Pancreas (tissue), 10 donors: ENCODE results near the gene GMDS. TPM values are rescaled to one million over a fixed set of nuclear protein-coding genes. Genes with fewer than 3 reads are reported as not detected.

ENCODE experiments used
- ATAC-seq, 4 donors: fragments of 200-7000 bp; cut with Tn5 transposase; one replicate each; pipeline versions ENCODE4 v1.8.0 to v1.9.1; 2020; ENCODE audit warnings: mild to moderate bottlenecking in 4 of 4, moderate library complexity in 4 of 4
- DNase-seq, 6 donors: peaks; one replicate each; pipeline ENCODE4 v3.0.0-alpha.2; 2020
- FAIRE-seq: peaks from 2 replicates; lab custom pipeline; 2012; peaks lifted over from hg19 to GRCh38; lab: Jason Lieb, UNC
- H3K27ac ChIP-seq, 4 donors: fragments of 200-600 bp; sonication (generic); 1 replicate in 3 of 4; 2 replicates in 1 of 4; pipeline versions ENCODE4 v1.5.0 to v1.8.0; 2020
- H3K27me3 ChIP-seq, 4 donors: fragments of 200-600 bp; one replicate each; pipeline ENCODE4 v1.8.0; 2021
- H3K36me3 ChIP-seq, 3 donors: fragments of 200-600 bp; sonication (generic) in 1 of 3; one replicate each; pipeline versions ENCODE4 v1.5.0 to v1.8.0; 2020 to 2021
- H3K4me1 ChIP-seq, 3 donors: fragments of 200-600 bp; one replicate each; pipeline ENCODE4 v1.8.0; 2021
- H3K4me3 ChIP-seq, 4 donors: fragments of 200-600 bp; sonication (generic) in 2 of 4; one replicate each; pipeline versions ENCODE4 v1.5.0 to v1.8.0; 2020 to 2021
- H3K9me3 ChIP-seq, 4 donors: fragments of 200-600 bp; one replicate each; pipeline ENCODE4 v1.8.0; 2021
- CTCF ChIP-seq, 4 donors: fragments of 200-600 bp; sonication (generic) in 3 of 4; IDR thresholded peaks; one replicate each; pipeline versions ENCODE4 v1.5.0 to v1.8.0; 2021; ENCODE audit warnings: antibody characterized with exemption in 4 of 4
- WGBS, 2 donors: extraction: QIAGEN DNeasy Blood & Tissue Kit; methylation state at CpG; one replicate each; pipeline ENCODE4 v1.1.7; 2013; 5-methylcytosine and 5-hydroxymethylcytosine counted together
- intact Hi-C, 3 donors: fragments of 100-400 bp; cut with DNase I; formaldehyde crosslinking; loops; one replicate each; pipeline versions ENCODE4 v1.11.1 to v1.14.2; 2022
- polyA plus RNA-seq, 2 donors: library from polyadenylated mRNA; stranded (reverse); fragments of 200-250 nt; gene quantifications; one replicate each; pipeline ENCODE4 v1.2.3, GENCODE V29; 2013
- total RNA-seq, 6 donors: library from RNA; stranded (reverse); fragmentation: NEBNext Ultra II Directional in 4 of 6; extraction: Animal tissue kit (Norgen Biotek cat#: 25700) in 4 of 6; gene quantifications; one replicate each; pipeline versions ENCODE4 v1.2.1 to v1.2.4, GENCODE V29; 2021 to 2023
- donor health status: healthy with polysubstance abuse.
- donor health status: DM: no; HTN: no; CAD: no; lungs with moderate emphysema.
- donor health status: DM: no; HTN: no; CAD: no.
- donor health status: control.
- donor health status: control.
- donor health status: Bipolar disorder and iron deficiency.
- donor health status: DM: yes; HTN: yes; CAD: no.
- donor health status: DM: no; HTN: no; CAD: no.
- donor health status: DM: no; HTN: no; CAD: no.
- donor health status: DM: yes; HTN: yes; CAD: no.

GMDS gene
- total and polyA plus RNA-seq, 8 donors: 7.6 to 40.8 (median 26.5) TPM

DNA sequence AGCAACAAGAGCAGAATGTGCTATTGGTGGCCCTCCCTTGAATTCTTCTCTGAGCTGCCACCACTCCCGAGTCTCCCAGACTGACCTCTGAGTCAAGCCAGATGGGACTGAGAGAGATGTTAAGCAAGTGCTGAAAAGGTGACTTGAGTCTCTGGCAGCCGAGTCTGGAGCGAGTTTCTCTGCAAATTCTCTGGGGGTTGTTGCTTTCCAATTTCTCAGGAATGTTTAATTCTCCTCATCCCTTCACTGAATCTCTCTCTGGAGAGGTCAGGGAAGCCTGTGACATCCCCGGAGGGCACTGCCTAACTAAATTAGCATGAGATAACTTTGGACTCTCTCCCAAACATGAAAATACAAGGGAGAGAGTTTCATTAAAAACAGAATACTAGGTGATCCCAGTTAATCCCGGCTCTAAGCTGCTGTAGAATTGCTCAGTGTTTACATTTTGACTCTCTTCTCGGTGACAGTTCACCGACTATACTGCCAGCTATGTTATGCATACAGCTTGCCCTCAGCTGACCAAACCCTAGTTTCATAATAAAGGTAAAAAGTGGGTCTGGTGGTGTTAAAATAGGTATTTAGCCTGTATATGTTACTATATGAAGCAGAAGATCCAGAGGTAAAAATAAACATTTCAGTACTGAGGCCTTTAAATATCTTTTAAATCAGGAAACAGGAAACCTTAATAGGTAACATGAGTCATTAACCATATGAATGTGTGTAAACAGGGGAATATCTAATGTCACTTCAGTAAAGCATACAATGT lies 477.7 kb downstream of the GMDS start:
- intact Hi-C loops: no loop called here
- Histone ChIP-seq H3K4me1 (peaks cover 4 to 24% (median 19%) of the 10 kb centered on the region in 3 donors), H3K9me3 (no peaks in the 10 kb centered on the region), H3K27me3 (no peaks in the 10 kb centered on the region), H3K36me3 (no peaks in the 10 kb centered on the region), H3K27ac (no peak overlapping the region), H3K4me3 (no peak overlapping the region)
- peak; percentile 38 to 54 (median 49) for ATAC-seq
- no peak for FAIRE-seq
- DNase-seq: no peak
- 63 to 72% methylated on average over 7 of the region's 7 CpGs for whole genome bisulfite sequencing, 2 donors
- TF ChIP-seq CTCF (IDR thresholded peaks at IDR 0.05): no peak

DNA sequence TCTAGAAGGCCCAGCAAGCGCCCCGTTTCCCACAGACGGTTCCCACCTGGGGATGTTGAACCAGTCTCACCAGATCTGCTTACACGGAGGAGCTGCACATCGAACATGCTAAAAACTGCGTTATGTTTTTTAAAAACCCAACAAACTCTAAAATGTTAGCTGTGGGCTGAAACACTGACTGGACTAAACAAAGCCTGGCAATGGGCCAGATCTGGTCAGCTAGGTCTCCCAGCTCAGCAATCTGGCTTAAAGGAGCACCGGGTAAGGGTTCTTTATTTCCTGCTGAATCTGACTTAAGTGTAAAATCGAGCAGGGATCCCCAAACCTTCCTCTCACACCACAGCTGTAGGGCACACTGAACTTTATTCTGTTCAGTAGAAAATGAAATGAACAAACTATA lies 478.8 kb downstream of the GMDS start:
- H3K9me3 ChIP-seq: no peaks in the 10 kb centered on the region
- TF ChIP-seq CTCF (IDR thresholded peaks at IDR 0.05): no peak
- H3K27me3 ChIP-seq: no peaks in the 10 kb centered on the region
- ATAC-seq: peak in 3 of 4 donors; percentile 23 to 43 (median 27)
- intact Hi-C loops: no loop called here
- no peaks in the 10 kb centered on the region for H3K36me3 ChIP-seq
- H3K4me1 ChIP-seq: peaks cover 4 to 24% (median 19%) of the 10 kb centered on the region in 3 donors
- WGBS, 2 donors: 64% methylated on average over 8 of the region's 8 CpGs
- H3K4me3 ChIP-seq: no peak overlapping the region
- H3K27ac ChIP-seq: no peak overlapping the region
- FAIRE-seq: no peak
- peak in 2 of 6 donors; percentile 39 to 60 for DNase-seq

DNA sequence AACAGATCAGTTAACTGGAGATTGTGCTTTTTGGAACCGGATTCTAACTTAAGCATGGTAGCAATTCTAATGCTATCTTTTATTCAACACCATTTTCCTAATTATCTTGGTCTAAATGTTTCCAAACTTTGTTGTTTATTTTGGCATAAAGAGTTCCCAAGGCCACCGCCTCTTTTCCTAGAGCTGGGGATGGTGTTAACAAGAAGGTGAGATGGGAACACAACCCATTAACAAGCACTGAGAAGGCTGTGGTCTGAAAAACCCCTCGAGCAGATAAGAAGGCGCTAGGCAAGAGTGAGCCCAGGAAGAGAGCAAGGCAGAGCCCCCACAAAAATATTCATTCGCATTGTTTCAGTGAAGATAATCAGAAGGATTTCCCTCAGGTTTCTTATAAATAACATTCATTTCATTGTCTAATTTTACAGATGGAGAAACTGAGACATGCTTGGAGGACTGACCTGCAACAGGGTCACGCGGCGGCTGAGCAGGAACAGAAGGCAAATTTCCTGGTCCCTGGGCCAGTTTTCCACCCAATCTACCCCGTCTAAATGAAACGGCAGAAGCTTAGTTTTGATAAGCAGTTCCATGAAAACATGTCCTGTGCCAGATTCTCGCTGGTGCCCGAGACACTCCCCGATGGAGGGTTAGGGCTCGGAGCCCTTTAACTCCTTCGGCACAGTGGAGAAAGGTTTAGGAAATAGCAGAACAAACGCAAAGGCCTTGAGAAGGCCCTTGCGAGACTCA lies 480.1 kb downstream of the GMDS start:
- Histone ChIP-seq H3K36me3 (no peaks in the 10 kb centered on the region), H3K4me3 (no peak overlapping the region), H3K27ac (no peak overlapping the region), H3K27me3 (no peaks in the 10 kb centered on the region), H3K9me3 (no peaks in the 10 kb centered on the region), H3K4me1 (peaks cover 4 to 24% (median 24%) of the 10 kb centered on the region in 3 donors)
- no peak for FAIRE-seq
- no peak for TF ChIP-seq CTCF (IDR thresholded peaks at IDR 0.05)
- intact Hi-C loops: no loop called here
- peak in 3 of 4 donors; percentile 7 to 25 (median 22) for ATAC-seq
- DNase-seq: no peak
- 53 to 57% methylated on average over 17 of the region's 17 CpGs for WGBS, 2 donors

- no peak for TF ChIP-seq CTCF (IDR thresholded peaks at IDR 0.05)
- no peaks in the 10 kb centered on the region for H3K27me3 ChIP-seq
- H3K9me3 ChIP-seq: no peaks in the 10 kb centered on the region
- DNase-seq (no peak), FAIRE-seq (no peak), ATAC-seq (no peak)
- 87 to 90% methylated on average over 9 of the region's 9 CpGs for WGBS, 2 donors
- H3K4me3 ChIP-seq: no peak overlapping the region
- H3K4me1 ChIP-seq: peaks cover 4 to 24% (median 24%) of the 10 kb centered on the region in 3 donors
- no peak overlapping the region for H3K27ac ChIP-seq
- no peaks in the 10 kb centered on the region for H3K36me3 ChIP-seq
- intact Hi-C loops: no loop called here
Observed at GRCh38 chr6:1764397-1764987, 480.9 kb downstream of the GMDS start.
